Skeletal muscle tissue (tissue), 4 donors: ENCODE measurements around the gene ZNRD2. TPM values are rescaled to one million over a fixed set of nuclear protein-coding genes. Genes with fewer than 3 reads are reported as not detected.
"Not testable (repeated sequence)": the region's sequence is repeated elsewhere in the genome, so short reads cannot be mapped to it uniquely, and the experiment has no call there.

Experiments
- H3K27ac ChIP-seq: one replicate; pipeline ENCODE4 v1.7.0; 2013; ENCODE audit warnings: mild to moderate bottlenecking, low read depth, low read length, inconsistent platforms
- H3K27me3 ChIP-seq, 3 donors: one replicate each; pipeline ENCODE4 v1.7.0; 2013; ENCODE audit warnings: low read length in 3 of 3; ENCODE audit not compliant: control insufficient read depth in 3 of 3, insufficient read depth in 3 of 3
- H3K36me3 ChIP-seq, 3 donors: one replicate each; pipeline ENCODE4 v1.7.0; 2013; ENCODE audit warnings: low read length in 3 of 3; ENCODE audit not compliant: control insufficient read depth in 3 of 3, insufficient read depth in 3 of 3
- H3K4me1 ChIP-seq, 3 donors: one replicate each; pipeline ENCODE4 v1.7.0; 2013; ENCODE audit warnings: low read length in 3 of 3, mild to moderate bottlenecking in 3 of 3; ENCODE audit not compliant: control insufficient read depth in 3 of 3, insufficient read depth in 3 of 3
- H3K4me3 ChIP-seq, 3 donors: one replicate each; pipeline ENCODE4 v1.7.0; 2013; ENCODE audit warnings: low read length in 3 of 3
- H3K9ac ChIP-seq, 3 donors: one replicate each; pipeline ENCODE4 v1.7.0; 2013; ENCODE audit warnings: low read length in 3 of 3, mild to moderate bottlenecking in 3 of 3, moderate library complexity in 2 of 3, low read depth in 1 of 3
- H3K9me3 ChIP-seq, 3 donors: one replicate each; pipeline ENCODE4 v1.7.0; 2013; ENCODE audit warnings: low read length in 3 of 3; ENCODE audit not compliant: control insufficient read depth in 3 of 3
- total RNA-seq: library from RNA; depleted of rRNA; stranded (reverse); fragments of >200 nt; gene quantifications from one replicate; pipeline ENCODE4 v1.2.3, GENCODE V29; 2014
- donor health status: Osteomylitis.

The ZNRD2 gene
- total RNA-seq, result 23.0 TPM

- Histone ChIP-seq H3K4me3 (peak within 1 kb of the TSS; percentile 94 to 98 (median 95)), H3K27me3 (no peaks in the 10 kb centered on the region), H3K9me3 (no peaks in the 10 kb centered on the region), H3K4me1 (peaks cover 59 to 73% (median 61%) of the 10 kb centered on the region in 3 donors), H3K36me3 (peaks cover 4 to 9% (median 5%) of the 10 kb centered on the region in 3 donors), H3K9ac (peak within 1 kb of the TSS; percentile 88 to 98 (median 92)), H3K27ac (peak within 1 kb of the TSS; percentile 93)
Observed at GRCh38 chr11:65569973-65570918, at the start of gene ZNRD2. Gene ZNRD2 (plus strand): TSS chr11:65570477. CDS start chr11:65570492, 15 bp downstream.

DNA sequence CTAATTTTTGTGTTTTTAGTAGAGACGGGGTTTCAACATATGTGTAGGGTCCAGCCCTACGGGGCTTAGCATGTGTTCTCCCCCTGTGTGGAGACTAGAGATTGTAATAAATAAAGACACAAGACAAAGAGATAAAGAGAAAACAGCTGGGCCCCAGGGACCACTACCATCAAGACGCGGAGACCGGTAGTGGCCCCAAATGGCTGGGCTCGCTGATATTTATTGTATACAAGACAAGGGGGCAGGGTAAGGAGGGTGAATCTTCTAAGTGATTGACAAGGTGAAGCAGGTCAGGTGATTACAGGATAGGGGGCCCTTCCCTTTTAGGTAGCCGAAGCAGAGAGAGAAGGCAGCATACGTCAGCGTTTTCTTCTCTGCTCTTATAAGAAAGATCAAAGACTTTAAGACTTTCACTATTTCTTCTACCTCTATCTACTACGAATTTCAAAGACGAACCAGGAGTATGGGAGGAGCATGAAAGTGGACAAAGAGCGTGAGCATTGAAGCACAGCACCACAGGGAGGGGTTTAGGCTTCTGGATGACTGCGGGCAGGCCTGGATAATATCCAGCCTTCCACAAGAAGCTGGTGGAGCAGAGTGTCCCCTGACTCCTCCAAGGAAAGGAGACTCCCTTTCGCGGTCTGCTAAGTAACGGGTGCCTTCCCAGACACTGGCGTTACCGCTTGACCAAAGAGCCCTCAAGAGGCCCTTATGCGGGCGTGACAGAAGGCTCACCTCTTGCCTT lies 48.3 kb upstream of the ZNRD2 start:
- H3K4me1 ChIP-seq, result peaks cover 19 to 23% (median 22%) of the 10 kb centered on the region in 3 donors
- not testable (repeated sequence) for H3K9ac ChIP-seq, H3K27ac ChIP-seq, H3K4me3 ChIP-seq, H3K9me3 ChIP-seq, H3K27me3 ChIP-seq
- peaks cover 7 to 10% (median 8%) of the 10 kb centered on the region in 3 donors for H3K36me3 ChIP-seq

GRCh38 chr11:65522718-65523630 lies 47.3 kb upstream of the ZNRD2 start:
- not testable (repeated sequence) for H3K27me3 ChIP-seq, H3K4me3 ChIP-seq

DNA sequence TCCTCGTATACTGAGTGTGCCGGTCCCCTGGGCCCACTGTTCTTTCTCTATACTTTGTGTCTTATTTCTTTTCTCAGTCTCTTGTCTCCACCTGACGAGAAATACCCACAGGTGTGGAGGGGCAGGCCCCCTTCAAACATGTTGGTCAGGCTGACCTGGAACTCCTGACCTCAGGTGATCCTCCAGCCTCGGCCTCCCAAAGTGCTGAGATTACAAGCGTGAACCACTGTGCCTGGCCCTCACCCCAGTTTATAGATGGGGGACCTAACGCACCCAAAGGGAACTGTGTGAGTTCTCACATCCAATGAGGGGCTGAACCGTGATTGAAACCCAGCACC lies 46.7 kb upstream of the ZNRD2 start:
- not testable (repeated sequence) for H3K27ac ChIP-seq, H3K27me3 ChIP-seq, H3K4me3 ChIP-seq, H3K9me3 ChIP-seq, H3K9ac ChIP-seq
- Histone ChIP-seq H3K4me1 (peaks cover 19 to 23% (median 22%) of the 10 kb centered on the region in 3 donors), H3K36me3 (peaks cover 13 to 17% (median 16%) of the 10 kb centered on the region in 3 donors)

More at GRCh38 chr11:65522718-65523630, 47.3 kb upstream of the ZNRD2 start:
- not testable (repeated sequence) for H3K9me3 ChIP-seq, H3K27ac ChIP-seq, H3K9ac ChIP-seq
- Histone ChIP-seq H3K4me1 (peaks cover 19 to 23% (median 22%) of the 10 kb centered on the region in 3 donors), H3K36me3 (peaks cover 13 to 16% (median 15%) of the 10 kb centered on the region in 3 donors)

GRCh38 chr11:65524014-65524740 lies 46.1 kb upstream of the ZNRD2 start:
- peak overlapping the region; percentile 5 to 70 (median 57) for H3K9ac ChIP-seq
- H3K36me3 ChIP-seq, result peaks cover 15 to 19% (median 17%) of the 10 kb centered on the region in 3 donors
- H3K4me3 ChIP-seq, result peak overlapping the region; percentile 48 to 61 (median 59)
- no peaks in the 10 kb centered on the region for H3K9me3 ChIP-seq
- peaks cover 19 to 23% (median 22%) of the 10 kb centered on the region in 3 donors for H3K4me1 ChIP-seq
- H3K27ac ChIP-seq, result peak overlapping the region; percentile 48
- H3K27me3 ChIP-seq, result no peaks in the 10 kb centered on the region

- Histone ChIP-seq H3K27ac (peak within 1 kb of the TSS; percentile 87), H3K9ac (peak within 1 kb of the TSS; percentile 87 to 93 (median 89)), H3K4me1 (peaks cover 19 to 23% (median 22%) of the 10 kb centered on the region in 3 donors), H3K27me3 (no peaks in the 10 kb centered on the region), H3K36me3 (peaks cover 22 to 27% (median 23%) of the 10 kb centered on the region in 3 donors), H3K9me3 (no peaks in the 10 kb centered on the region), H3K4me3 (peak within 1 kb of the TSS; percentile 78 to 88 (median 78))
Observed at GRCh38 chr11:65524741-65525545, 45.3 kb upstream of the ZNRD2 start, which contains the start of gene SCYL1. Gene SCYL1 (plus strand): TSS chr11:65525083. CDS start chr11:65525154, 71 bp downstream.

DNA sequence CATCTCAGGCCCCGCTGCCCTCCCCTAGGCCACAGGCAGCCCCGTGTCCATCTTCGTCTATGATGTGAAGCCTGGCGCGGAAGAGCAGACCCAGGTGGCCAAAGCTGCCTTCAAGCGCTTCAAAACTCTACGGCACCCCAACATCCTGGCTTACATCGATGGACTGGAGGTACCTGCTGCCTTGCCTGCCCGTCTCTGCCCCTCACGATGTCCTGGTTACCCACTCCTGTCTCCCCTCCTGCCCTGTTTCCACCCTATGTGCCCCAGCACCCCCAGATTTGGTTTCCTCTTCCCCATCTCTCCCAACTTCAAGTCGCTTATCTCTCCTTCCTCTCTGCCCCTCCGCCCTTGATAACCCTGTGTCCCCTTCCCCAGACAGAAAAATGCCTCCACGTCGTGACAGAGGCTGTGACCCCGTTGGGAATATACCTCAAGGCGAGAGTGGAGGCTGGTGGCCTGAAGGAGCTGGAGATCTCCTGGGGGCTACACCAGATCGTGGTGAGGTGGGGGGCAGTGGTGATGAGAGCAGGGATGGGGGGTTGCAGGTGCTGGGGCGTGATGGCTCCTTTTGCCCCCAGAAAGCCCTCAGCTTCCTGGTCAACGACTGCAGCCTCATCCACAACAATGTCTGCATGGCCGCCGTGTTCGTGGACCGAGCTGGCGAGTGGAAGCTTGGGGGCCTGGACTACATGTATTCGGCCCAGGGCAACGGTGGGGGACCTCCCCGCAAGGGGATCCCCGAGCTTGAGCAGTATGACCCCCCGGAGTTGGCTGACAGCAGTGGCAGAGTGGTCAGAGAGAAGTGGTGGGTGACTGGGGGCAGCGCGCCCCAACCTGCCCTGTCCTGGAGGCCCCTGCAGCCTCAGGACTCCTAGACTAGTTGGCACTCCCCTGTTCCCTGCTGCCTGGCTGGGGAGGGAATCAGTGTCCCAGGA lies 44.5 kb upstream of the ZNRD2 start:
- H3K4me3 ChIP-seq, result peak overlapping the region; percentile 78 to 88 (median 78)
- H3K4me1 ChIP-seq, result peaks cover 19 to 23% (median 22%) of the 10 kb centered on the region in 3 donors
- H3K27ac ChIP-seq, result peak overlapping the region; percentile 87
- no peaks in the 10 kb centered on the region for H3K9me3 ChIP-seq
- peaks cover 31 to 36% (median 31%) of the 10 kb centered on the region in 3 donors for H3K36me3 ChIP-seq
- peak overlapping the region; percentile 87 to 93 (median 89) for H3K9ac ChIP-seq
- H3K27me3 ChIP-seq, result no peaks in the 10 kb centered on the region
